B cell (primary cell): Measurements from ENCODE around the gene NPAS4.

ENCODE experiments used
- CTCF ChIP-seq: fragments of 200-600 bp; IDR thresholded peaks from one replicate; pipeline ENCODE4 v1.8.0; 2022; ENCODE audit warnings: antibody characterized with exemption, mild to moderate bottlenecking
- EZH2 ChIP-seq: IDR thresholded peaks from 2 replicates; pipeline ENCODE4 v1.6.1; 2012; ENCODE audit warnings: borderline replicate concordance, low read depth, mild to moderate bottlenecking, moderate library complexity, low read length; ENCODE audit not compliant: insufficient read depth, poor library complexity, severe bottlenecking

- no peak for TF ChIP-seq EZH2
- no peak for TF ChIP-seq CTCF
These were observed 5.5 kb downstream of the NPAS4 start for GRCh38 chr11:66426314-66426713.
